ENCODE data around the gene RNU1-2. TPM values are rescaled to one million over a fixed set of nuclear protein-coding genes. Genes with fewer than 3 reads are reported as not detected.

RNU1-2 gene
- total and polyA plus RNA-seq, 10 donors, result under 0.01 to 8,075 (median 6,234) TPM; not detected in 3

DNA sequence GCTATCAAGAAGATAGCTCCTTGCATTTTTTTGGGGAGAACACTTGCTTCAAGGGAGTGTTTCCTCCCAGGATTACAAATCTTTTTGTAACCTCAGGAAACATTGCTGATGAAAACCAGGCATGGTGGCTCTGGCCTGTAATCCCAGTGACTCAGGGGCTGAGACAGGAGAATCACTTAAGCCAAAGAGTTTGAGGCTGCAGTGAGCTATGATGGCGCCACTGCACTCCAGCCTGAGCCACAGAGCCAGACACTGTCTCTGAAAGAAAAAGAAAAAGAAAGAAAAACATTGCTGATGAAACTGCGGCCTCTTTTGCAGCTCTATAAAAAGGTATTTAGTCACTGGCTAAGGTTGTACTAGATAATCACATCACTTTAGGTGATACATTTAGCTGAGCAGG, 7.3 kb downstream of the RNU1-2 start:
- Histone ChIP-seq H3K36me3 (no peaks in the 10 kb centered on the region), H3K4me1 (peaks cover 7 to 45% (median 32%) of the 10 kb centered on the region in 6 donors), H3K27me3 (replicated peaks in 1 of 7) (no peaks in the 10 kb centered on the region), H3K27ac (peak overlapping the region; percentile 89 to 98 (median 96)), H3K9me3 (peaks cover 0 to 22% (median 13%) of the 10 kb centered on the region in 8 donors), H3K4me3 (no peak overlapping the region)
- TF ChIP-seq POLR2AphosphoS5 (IDR thresholded peaks at IDR 0.05), result no peak
- TF ChIP-seq POLR2A (IDR thresholded peaks at IDR 0.05), result no peak
- no peak for TF ChIP-seq CTCF (IDR thresholded peaks at IDR 0.05 in 8 of 11, conservative IDR thresholded peaks at IDR 0.05 in 3 of 11)
- intact Hi-C loops (cut with DNase I; ENCODE audit: low total_unique reads), result no loop called here
- DNase-seq, result no peak
- 71 to 88% (median 85%) methylated on average over 2 of the region's 2 CpGs for WGBS, 5 donors

DNA sequence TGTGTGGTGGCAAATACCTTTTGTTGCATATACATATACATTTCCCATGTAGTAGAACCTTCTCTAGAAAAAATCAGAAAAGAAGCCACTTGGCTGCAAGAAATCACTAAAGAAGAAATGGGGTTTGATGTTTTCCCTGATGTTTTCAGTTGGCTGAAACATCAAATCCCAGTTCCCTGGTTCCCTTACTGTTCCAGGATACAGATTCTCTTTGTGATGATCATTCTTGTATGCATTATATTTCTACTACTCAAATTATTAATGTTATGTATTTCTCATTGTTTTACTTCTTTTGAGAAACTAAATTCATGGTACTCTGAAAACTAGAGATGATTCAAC, 7.6 kb downstream of the RNU1-2 start:
- Histone ChIP-seq H3K36me3 (no peaks in the 10 kb centered on the region), H3K9me3 (peaks cover 0 to 22% (median 13%) of the 10 kb centered on the region in 8 donors), H3K27ac (peak overlapping the region; percentile 89 to 98 (median 96)), H3K27me3 (replicated peaks in 1 of 7) (no peaks in the 10 kb centered on the region), H3K4me3 (peak overlapping the region in 7 of 8 donors; percentile 24 to 71 (median 39)), H3K4me1 (peaks cover 7 to 45% (median 32%) of the 10 kb centered on the region in 6 donors)
- intact Hi-C loops (cut with DNase I; ENCODE audit: low total_unique reads), result no loop called here
- TF ChIP-seq POLR2A (IDR thresholded peaks at IDR 0.05) (no peak), POLR2AphosphoS5 (IDR thresholded peaks at IDR 0.05) (no peak), CTCF (IDR thresholded peaks at IDR 0.05 in 8 of 11, conservative IDR thresholded peaks at IDR 0.05 in 3 of 11) (no peak)
- no peak for DNase-seq

DNA sequence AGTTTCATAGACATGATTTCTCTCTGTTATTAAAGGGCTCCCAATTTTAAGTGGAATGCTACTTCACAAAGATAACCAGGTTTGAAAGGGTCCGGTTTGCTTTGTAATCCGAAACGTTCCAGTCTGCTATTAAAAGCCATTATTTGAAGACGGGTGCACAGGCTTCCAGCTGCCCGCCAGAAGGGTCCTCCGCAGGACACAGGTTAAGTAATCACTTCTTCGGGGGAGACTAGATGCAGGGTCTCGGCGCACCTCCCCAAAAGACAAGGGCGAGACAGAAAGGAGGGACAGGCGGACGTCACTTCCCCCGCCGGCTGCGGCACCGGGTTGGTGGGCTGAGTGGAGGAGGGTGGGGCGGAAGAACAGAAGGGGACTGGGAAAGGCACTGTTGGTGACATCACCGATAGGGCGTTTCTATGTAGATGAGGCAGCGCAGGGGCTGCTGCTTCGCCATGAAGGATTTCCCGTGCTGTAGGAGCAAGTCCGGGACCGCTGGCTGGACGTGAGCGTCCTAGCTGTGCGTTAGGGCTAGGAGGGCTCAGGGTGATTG, 8.9 kb downstream of the RNU1-2 start:
- Histone ChIP-seq H3K27me3 (replicated peaks in 1 of 7) (no peaks in the 10 kb centered on the region), H3K4me3 (peak overlapping the region; percentile 24 to 71 (median 38)), H3K36me3 (no peaks in the 10 kb centered on the region), H3K4me1 (peaks cover 7 to 45% (median 32%) of the 10 kb centered on the region in 6 donors), H3K27ac (peak overlapping the region; percentile 89 to 98 (median 96)), H3K9me3 (peaks cover 0 to 22% (median 13%) of the 10 kb centered on the region in 8 donors)
- DNase-seq, result peak; percentile 100
- intact Hi-C loops (cut with DNase I; ENCODE audit: low total_unique reads), result no loop called here
- WGBS, 5 donors, result 0 to 1% (median 0%) methylated on average over 27 of the region's 27 CpGs
- TF ChIP-seq CTCF (IDR thresholded peaks at IDR 0.05 in 8 of 11, conservative IDR thresholded peaks at IDR 0.05 in 3 of 11) (peak in 2 of 11 experiments; percentile 8 to 21), POLR2A (IDR thresholded peaks at IDR 0.05) (peak in 2 of 3 donors; percentile 5 to 75), POLR2AphosphoS5 (IDR thresholded peaks at IDR 0.05) (peak in 1 of 3 donors; percentile 100)

- no peaks in the 10 kb centered on the region for H3K36me3 ChIP-seq
- H3K4me3 ChIP-seq, result peak overlapping the region in 5 of 8 donors; percentile 24 to 71 (median 39)
- H3K4me1 ChIP-seq, result peaks cover 7 to 45% (median 32%) of the 10 kb centered on the region in 6 donors
- WGBS, 5 donors, result 6 to 9% (median 7%) methylated on average over 12 of the region's 12 CpGs
- no peak for DNase-seq
- intact Hi-C loops (cut with DNase I; ENCODE audit: low total_unique reads), result no loop called here
- H3K27ac ChIP-seq, result peak overlapping the region; percentile 89 to 98 (median 96)
- H3K27me3 ChIP-seq (replicated peaks in 1 of 7), result no peaks in the 10 kb centered on the region
- H3K9me3 ChIP-seq, result peaks cover 0 to 22% (median 13%) of the 10 kb centered on the region in 8 donors
- TF ChIP-seq CTCF (IDR thresholded peaks at IDR 0.05 in 8 of 11, conservative IDR thresholded peaks at IDR 0.05 in 3 of 11) (no peak), POLR2AphosphoS5 (IDR thresholded peaks at IDR 0.05) (peak in 2 of 3 donors; percentile 99 to 100), POLR2A (IDR thresholded peaks at IDR 0.05) (peak; percentile 61 to 98 (median 97))
These were observed 9.5 kb downstream of the RNU1-2 start for GRCh38 chr1:16905110-16905867.
